H1 (cell line): ENCODE measurements around the gene SNX13. TPM values are rescaled to one million over a fixed set of nuclear protein-coding genes. Genes with fewer than 3 reads are reported as not detected.

Experiments
- EZH2 ChIP-seq: fragments of 200-600 bp; sonication (generic); IDR thresholded peaks from 2 replicates; pipeline ENCODE4 v1.7.1; 2012; ENCODE audit warnings: low read depth, mild to moderate bottlenecking, moderate library complexity, low read length, inconsistent platforms; ENCODE audit not compliant: severe bottlenecking
- GABPA ChIP-seq: IDR thresholded peaks from 2 replicates; pipeline ENCODE4 v1.6.1; 2011; ENCODE audit warnings: mild to moderate bottlenecking, low read length, moderate library complexity, borderline replicate concordance; ENCODE audit not compliant: insufficient read depth
- NRF1 ChIP-seq: IDR thresholded peaks from 2 replicates; pipeline ENCODE4 v1.6.1; 2011; ENCODE audit warnings: mild to moderate bottlenecking, low read depth, low read length, improper control_type of control experiment
- PHF8 ChIP-seq: fragments of 200-600 bp; sonication (generic); conservative IDR thresholded peaks from 2 replicates; pipeline ENCODE4 v1.7.1; 2012; ENCODE audit warnings: low read depth, mild to moderate bottlenecking, inconsistent platforms, low read length, moderate library complexity
- POLR2AphosphoS5 ChIP-seq: IDR thresholded peaks from 2 replicates; pipeline ENCODE4 v1.6.1; 2011; ENCODE audit warnings: low read depth, low read length
- SP2 ChIP-seq: IDR thresholded peaks from 2 replicates; pipeline ENCODE4 v1.6.1; 2012; ENCODE audit warnings: mild to moderate bottlenecking, low read length, inconsistent platforms
- polyA plus RNA-seq, 7 experiments: library from polyadenylated mRNA; depleted of rRNA in 3 of 7; stranded (reverse) in 5 of 7; unstranded in 2 of 7; fragments of >200 nt in 5 of 7; fragments of 200-250 nt in 2 of 7; gene quantifications; 1 replicate in 5 of 7; 2 replicates in 1 of 7; 4 replicates in 1 of 7; pipeline versions ENCODE4 v1.2.1 to v1.2.3, GENCODE V29; 2011 to 2013; ENCODE audit warnings: missing spikeins in 2 of 7, mixed read lengths in 2 of 7
- total RNA-seq: library from RNA; stranded (reverse); fragmentation: NEBNext Ultra II Directional; extraction: Animal tissue kit (Norgen Biotek cat#: 25700); gene quantifications from 2 replicates; pipeline ENCODE4 v1.2.1, GENCODE V29; 2021
- TF ChIP-seq, protein P1 (sequence below): fragments of 300-600 bp; sonication (generic); IDR thresholded peaks from 2 replicates; pipeline ENCODE4 v1.7.1; 2012; ENCODE audit warnings: low read length, moderate library complexity, mild to moderate bottlenecking, inconsistent platforms; ENCODE audit not compliant: insufficient replicate concordance
- TF ChIP-seq, protein P2 (sequence below): IDR thresholded peaks from 2 replicates; pipeline ENCODE4 v1.6.1; 2011; ENCODE audit warnings: low read length, improper control_type of control experiment
- TF ChIP-seq, protein P3 (sequence below): IDR thresholded peaks from 2 replicates; pipeline ENCODE4 v1.6.1; 2012; ENCODE audit warnings: inconsistent platforms

Gene SNX13
- total and polyA plus RNA-seq, 2 of the 8 experiments (the other 6 are each of a cell fraction or from before 2014, with no cell fraction given) = 5.5 to 27.4 TPM

DNA sequence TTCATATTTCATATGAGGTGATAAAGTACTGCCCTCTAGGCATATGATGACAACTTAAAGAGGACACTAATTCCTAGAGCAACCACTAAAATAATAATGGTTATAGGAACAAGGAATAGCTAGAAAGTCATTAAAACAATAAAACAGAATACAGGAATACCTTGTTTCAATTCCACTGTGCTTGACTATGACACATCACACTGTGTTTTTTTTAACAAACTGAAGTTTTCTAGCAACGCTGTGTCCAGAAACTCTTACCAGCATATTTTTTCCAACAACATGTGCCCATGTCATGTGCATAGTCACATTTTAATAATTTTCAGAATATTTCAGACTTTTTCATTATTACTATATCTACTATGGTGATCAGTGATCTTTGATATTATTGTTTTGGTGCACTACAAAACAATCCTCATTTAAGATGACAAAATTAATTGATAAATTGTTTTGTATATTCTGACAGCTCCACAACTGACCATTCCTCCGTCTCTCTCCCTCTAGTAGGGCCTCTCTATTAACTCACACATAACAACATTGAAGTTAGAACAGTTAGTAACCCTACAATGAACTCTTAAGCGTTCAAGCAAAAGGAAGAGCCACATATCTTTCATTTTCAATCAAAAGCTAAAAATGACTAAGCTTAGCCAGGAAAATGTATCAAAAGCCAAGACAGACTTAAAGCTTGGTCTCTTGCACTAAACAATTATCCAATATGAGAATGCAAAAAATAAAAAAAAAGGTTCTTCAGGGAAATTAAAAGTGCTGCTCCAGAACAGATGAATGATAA, 85.8 kb downstream of the SNX13 start (continued):
- TF ChIP-seq, protein P1, sequence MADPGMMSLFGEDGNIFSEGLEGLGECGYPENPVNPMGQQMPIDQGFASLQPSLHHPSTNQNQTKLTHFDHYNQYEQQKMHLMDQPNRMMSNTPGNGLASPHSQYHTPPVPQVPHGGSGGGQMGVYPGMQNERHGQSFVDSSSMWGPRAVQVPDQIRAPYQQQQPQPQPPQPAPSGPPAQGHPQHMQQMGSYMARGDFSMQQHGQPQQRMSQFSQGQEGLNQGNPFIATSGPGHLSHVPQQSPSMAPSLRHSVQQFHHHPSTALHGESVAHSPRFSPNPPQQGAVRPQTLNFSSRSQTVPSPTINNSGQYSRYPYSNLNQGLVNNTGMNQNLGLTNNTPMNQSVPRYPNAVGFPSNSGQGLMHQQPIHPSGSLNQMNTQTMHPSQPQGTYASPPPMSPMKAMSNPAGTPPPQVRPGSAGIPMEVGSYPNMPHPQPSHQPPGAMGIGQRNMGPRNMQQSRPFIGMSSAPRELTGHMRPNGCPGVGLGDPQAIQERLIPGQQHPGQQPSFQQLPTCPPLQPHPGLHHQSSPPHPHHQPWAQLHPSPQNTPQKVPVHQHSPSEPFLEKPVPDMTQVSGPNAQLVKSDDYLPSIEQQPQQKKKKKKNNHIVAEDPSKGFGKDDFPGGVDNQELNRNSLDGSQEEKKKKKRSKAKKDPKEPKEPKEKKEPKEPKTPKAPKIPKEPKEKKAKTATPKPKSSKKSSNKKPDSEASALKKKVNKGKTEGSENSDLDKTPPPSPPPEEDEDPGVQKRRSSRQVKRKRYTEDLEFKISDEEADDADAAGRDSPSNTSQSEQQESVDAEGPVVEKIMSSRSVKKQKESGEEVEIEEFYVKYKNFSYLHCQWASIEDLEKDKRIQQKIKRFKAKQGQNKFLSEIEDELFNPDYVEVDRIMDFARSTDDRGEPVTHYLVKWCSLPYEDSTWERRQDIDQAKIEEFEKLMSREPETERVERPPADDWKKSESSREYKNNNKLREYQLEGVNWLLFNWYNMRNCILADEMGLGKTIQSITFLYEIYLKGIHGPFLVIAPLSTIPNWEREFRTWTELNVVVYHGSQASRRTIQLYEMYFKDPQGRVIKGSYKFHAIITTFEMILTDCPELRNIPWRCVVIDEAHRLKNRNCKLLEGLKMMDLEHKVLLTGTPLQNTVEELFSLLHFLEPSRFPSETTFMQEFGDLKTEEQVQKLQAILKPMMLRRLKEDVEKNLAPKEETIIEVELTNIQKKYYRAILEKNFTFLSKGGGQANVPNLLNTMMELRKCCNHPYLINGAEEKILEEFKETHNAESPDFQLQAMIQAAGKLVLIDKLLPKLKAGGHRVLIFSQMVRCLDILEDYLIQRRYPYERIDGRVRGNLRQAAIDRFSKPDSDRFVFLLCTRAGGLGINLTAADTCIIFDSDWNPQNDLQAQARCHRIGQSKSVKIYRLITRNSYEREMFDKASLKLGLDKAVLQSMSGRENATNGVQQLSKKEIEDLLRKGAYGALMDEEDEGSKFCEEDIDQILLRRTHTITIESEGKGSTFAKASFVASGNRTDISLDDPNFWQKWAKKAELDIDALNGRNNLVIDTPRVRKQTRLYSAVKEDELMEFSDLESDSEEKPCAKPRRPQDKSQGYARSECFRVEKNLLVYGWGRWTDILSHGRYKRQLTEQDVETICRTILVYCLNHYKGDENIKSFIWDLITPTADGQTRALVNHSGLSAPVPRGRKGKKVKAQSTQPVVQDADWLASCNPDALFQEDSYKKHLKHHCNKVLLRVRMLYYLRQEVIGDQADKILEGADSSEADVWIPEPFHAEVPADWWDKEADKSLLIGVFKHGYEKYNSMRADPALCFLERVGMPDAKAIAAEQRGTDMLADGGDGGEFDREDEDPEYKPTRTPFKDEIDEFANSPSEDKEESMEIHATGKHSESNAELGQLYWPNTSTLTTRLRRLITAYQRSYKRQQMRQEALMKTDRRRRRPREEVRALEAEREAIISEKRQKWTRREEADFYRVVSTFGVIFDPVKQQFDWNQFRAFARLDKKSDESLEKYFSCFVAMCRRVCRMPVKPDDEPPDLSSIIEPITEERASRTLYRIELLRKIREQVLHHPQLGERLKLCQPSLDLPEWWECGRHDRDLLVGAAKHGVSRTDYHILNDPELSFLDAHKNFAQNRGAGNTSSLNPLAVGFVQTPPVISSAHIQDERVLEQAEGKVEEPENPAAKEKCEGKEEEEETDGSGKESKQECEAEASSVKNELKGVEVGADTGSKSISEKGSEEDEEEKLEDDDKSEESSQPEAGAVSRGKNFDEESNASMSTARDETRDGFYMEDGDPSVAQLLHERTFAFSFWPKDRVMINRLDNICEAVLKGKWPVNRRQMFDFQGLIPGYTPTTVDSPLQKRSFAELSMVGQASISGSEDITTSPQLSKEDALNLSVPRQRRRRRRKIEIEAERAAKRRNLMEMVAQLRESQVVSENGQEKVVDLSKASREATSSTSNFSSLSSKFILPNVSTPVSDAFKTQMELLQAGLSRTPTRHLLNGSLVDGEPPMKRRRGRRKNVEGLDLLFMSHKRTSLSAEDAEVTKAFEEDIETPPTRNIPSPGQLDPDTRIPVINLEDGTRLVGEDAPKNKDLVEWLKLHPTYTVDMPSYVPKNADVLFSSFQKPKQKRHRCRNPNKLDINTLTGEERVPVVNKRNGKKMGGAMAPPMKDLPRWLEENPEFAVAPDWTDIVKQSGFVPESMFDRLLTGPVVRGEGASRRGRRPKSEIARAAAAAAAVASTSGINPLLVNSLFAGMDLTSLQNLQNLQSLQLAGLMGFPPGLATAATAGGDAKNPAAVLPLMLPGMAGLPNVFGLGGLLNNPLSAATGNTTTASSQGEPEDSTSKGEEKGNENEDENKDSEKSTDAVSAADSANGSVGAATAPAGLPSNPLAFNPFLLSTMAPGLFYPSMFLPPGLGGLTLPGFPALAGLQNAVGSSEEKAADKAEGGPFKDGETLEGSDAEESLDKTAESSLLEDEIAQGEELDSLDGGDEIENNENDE = no peak
- no peak for TF ChIP-seq GABPA
- TF ChIP-seq NRF1 = no peak
- TF ChIP-seq EZH2 = no peak
- TF ChIP-seq SP2 = no peak
- no peak for TF ChIP-seq PHF8
- TF ChIP-seq, protein P2, sequence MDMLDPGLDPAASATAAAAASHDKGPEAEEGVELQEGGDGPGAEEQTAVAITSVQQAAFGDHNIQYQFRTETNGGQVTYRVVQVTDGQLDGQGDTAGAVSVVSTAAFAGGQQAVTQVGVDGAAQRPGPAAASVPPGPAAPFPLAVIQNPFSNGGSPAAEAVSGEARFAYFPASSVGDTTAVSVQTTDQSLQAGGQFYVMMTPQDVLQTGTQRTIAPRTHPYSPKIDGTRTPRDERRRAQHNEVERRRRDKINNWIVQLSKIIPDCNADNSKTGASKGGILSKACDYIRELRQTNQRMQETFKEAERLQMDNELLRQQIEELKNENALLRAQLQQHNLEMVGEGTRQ = no peak
- TF ChIP-seq, protein P3, sequence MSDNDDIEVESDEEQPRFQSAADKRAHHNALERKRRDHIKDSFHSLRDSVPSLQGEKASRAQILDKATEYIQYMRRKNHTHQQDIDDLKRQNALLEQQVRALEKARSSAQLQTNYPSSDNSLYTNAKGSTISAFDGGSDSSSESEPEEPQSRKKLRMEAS = no peak
- no peak for TF ChIP-seq POLR2AphosphoS5
